Testis (tissue), 2 donors: ENCODE data around the gene PCDHA1.

Experiments
- CTCF ChIP-seq, 3 experiments: fragments of 450-650 bp in 2 of 3; fragments of 200-600 bp in 1 of 3; sonication (generic) in 1 of 3; IDR thresholded peaks; one replicate each; pipeline ENCODE4 v1.5.1; 2016 to 2019; ENCODE audit warnings: antibody characterized with exemption in 3 of 3, mild to moderate bottlenecking in 2 of 3, moderate library complexity in 1 of 3
- POLR2A ChIP-seq: fragments of 450-650 bp; IDR thresholded peaks from one replicate; pipeline ENCODE4 v1.6.1; 2017; ENCODE audit warnings: antibody characterized with exemption, mild to moderate bottlenecking, moderate library complexity

- TF ChIP-seq CTCF (IDR thresholded peaks at IDR 0.05): no peak
- no peak for TF ChIP-seq POLR2A
Measured at GRCh38 chr5:141001844-141002604, 216.1 kb downstream of the PCDHA1 start.
